ENCODE measurements around the gene ATP13A1. TPM values are rescaled to one million over a fixed set of nuclear protein-coding genes. Genes with fewer than 3 reads are reported as not detected.

ATP13A1 gene
- total and polyA plus RNA-seq, 2 donors (not counting 3 experiments of a cell fraction or from before 2014, with no cell fraction given): 36.9 to 48.7 TPM

DNA sequence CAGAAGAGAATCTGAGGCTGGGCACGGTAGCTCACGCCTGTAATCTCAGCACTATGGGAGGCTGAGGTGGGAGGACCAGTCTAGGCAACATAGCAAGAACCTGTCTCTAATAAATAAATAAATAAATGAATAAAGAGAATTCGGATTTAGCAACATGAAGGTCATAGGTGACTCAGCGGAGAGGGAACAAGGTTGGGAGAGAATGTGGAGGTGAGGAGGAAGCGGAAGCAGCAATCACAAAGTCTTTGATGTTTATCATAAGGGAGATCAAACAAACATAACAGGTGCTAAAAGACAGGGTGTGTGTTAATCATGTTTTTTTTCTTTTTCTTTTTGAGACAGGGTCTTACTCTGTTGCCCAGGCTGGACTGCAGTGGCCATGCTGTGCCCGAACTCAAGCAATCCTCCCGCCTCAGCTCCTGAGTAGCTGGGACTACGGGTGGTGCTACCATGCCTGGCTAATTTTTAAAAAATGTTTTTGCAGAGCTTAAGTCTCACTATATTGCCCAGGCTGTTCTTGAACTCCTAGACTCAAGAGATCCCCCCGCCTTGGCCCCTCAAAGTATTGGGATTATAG, 61.3 kb downstream of the ATP13A1 start:
- intact Hi-C loops (cut with micrococcal nuclease) (no loop called here), dilution Hi-C loops (cut with MboI; ENCODE audit: extremely low pct_ligation_motif_present, low sequenced_read_pairs) (no loop called here)
- CTCF ChIA-PET: interaction anchor here (1.0 to 1.5 kb wide), 3 partner anchors 48 to 70 kb away, joined by 3 to 4 read pairs (median 3); no protein-coding TSS in a partner anchor
- TF ChIP-seq GATA2 (IDR thresholded peaks at IDR 0.05; ENCODE audit: insufficient read depth, insufficient read length, low read depth, low read length) (no peak), MYC (IDR thresholded peaks at IDR 0.05; ENCODE audit: low read depth, low read length) (no peak), JUN (IDR thresholded peaks at IDR 0.05; ENCODE audit: borderline replicate concordance, insufficient read depth, insufficient read length, low read depth) (no peak), EZH2 (IDR thresholded peaks at IDR 0.05; ENCODE audit: borderline replicate concordance, low read depth, low read length, severe bottlenecking) (no peak), POLR2AphosphoS5 (IDR thresholded peaks at IDR 0.05; ENCODE audit: insufficient read depth, low read depth, low read length) (no peak), FOS (IDR thresholded peaks at IDR 0.05; ENCODE audit: borderline replicate concordance, insufficient read depth, low read length) (no peak), CTCF (IDR thresholded peaks at IDR 0.05; ENCODE audit: extremely low read depth in 1 of 2, insufficient read depth in 1 of 2, low read depth in 1 of 2, low read length in 2 of 2) (no peak), MAX (IDR thresholded peaks at IDR 0.05; ENCODE audit: insufficient read depth, insufficient read length) (no peak), POLR2A (IDR thresholded peaks at IDR 0.05; ENCODE audit: low read depth, low read length) (no peak)
- Histone ChIP-seq H2AFZ (ENCODE audit: low read depth, low read length) (no peak overlapping the region), H3K4me1 (ENCODE audit: control insufficient read depth, extremely low read depth, insufficient read depth, low read length) (no peaks in the 10 kb centered on the region), H3K36me3 (ENCODE audit: control insufficient read depth in 2 of 2, extremely low read depth in 1 of 2, insufficient read depth in 2 of 2, low read length in 2 of 2) (no peaks in the 10 kb centered on the region), H3K27me3 (ENCODE audit: control insufficient read depth in 2 of 2, insufficient read depth in 2 of 2, low read length in 2 of 2) (no peaks in the 10 kb centered on the region), H3K9me3 (replicated peaks; ENCODE audit: control insufficient read depth, insufficient read depth, low read length) (no peaks in the 10 kb centered on the region), H3K9ac (replicated peaks; ENCODE audit: extremely low read depth, insufficient read depth, low read length) (no peak overlapping the region), H4K20me1 (replicated peaks; ENCODE audit: control insufficient read depth, extremely low read depth, insufficient read depth, low read length) (no peaks in the 10 kb centered on the region), H3K9me1 (replicated peaks; ENCODE audit: control insufficient read depth, extremely low read depth, insufficient read depth, low read length) (no peaks in the 10 kb centered on the region), H3K4me3 (replicated peaks in 1 of 3; ENCODE audit: insufficient read depth in 1 of 3, low read depth in 1 of 3, low read length in 3 of 3) (no peak overlapping the region), H3K4me2 (ENCODE audit: insufficient read depth, low read length) (no peak overlapping the region), H3K79me2 (ENCODE audit: control insufficient read depth, insufficient read depth, low read length) (no peaks in the 10 kb centered on the region), H3K27ac (ENCODE audit: insufficient read depth, low read depth, low read length) (no peak overlapping the region)
- DNase-seq (ENCODE audit: low read depth, low spot score) (no peak), FAIRE-seq (no peak)
- no TSS peak for BruUV-seq (replicated peaks)
- POLR2A ChIA-PET: no interaction called here
